ENCODE measurements around the gene ALDH1A2. TPM values are rescaled to one million over a fixed set of nuclear protein-coding genes. Genes with fewer than 3 reads are reported as not detected.

The ALDH1A2 gene
- polyA plus RNA-seq, 3 donors, result 0.41 to 5.1 (median 3.4) TPM

DNA sequence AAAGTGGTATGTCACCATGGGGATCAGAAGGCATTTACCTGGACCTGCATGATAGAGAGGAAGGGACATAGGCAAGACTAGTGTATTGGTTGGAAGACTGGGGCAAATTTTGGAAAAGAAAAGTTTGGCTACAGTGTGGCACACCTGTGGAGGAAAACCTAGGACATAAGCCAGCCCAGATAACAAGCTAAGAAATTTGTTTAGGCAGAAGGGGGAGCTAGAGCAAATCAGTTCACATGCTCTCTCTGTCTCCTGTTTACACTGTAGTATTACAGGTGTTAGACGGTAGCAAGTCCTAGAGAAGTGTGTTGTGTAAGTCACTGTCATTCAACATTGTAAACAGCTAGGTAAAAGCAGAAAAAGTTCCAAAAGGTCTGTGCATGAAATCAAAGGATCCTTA lies 11.9 kb upstream of the ALDH1A2 start:
- H3K9ac ChIP-seq (ENCODE audit: insufficient read depth, low read length, poor library complexity, severe bottlenecking), result no peak overlapping the region

GRCh38 chr15:58074452-58074851 lies 8.9 kb upstream of the ALDH1A2 start:
- Histone ChIP-seq H3K4me3 (replicated peaks in 1 of 3; ENCODE audit: low read depth in 2 of 3, low read length in 3 of 3) (no peak overlapping the region), H3K79me2 (ENCODE audit: insufficient read depth, low read length) (no peaks in the 10 kb centered on the region), H3K27me3 (ENCODE audit: control insufficient read depth in 2 of 2, insufficient read depth in 2 of 2, low read length in 2 of 2) (peaks cover 19 to 25% of the 10 kb centered on the region in 2 donors), H3K9me3 (replicated peaks in 1 of 2; ENCODE audit: control insufficient read depth in 1 of 2, insufficient read depth in 1 of 2, low read length in 2 of 2) (no peaks in the 10 kb centered on the region), H2AFZ (ENCODE audit: insufficient read depth, low read depth, low read length, poor library complexity, severe bottlenecking) (no peak overlapping the region), H4K20me1 (ENCODE audit: insufficient read depth, low read length) (no peaks in the 10 kb centered on the region), H3K36me3 (replicated peaks in 1 of 2; ENCODE audit: control insufficient read depth in 1 of 2, insufficient read depth in 2 of 2, low read length in 2 of 2) (no peaks in the 10 kb centered on the region), H3K4me2 (replicated peaks; ENCODE audit: extremely low read depth, low read length, poor library complexity, severe bottlenecking) (no peak overlapping the region), H3K9ac (ENCODE audit: insufficient read depth, low read length, poor library complexity, severe bottlenecking) (no peak overlapping the region), H3K27ac (ENCODE audit: low read depth in 1 of 2, low read length in 2 of 2) (no peak overlapping the region), H3K4me1 (ENCODE audit: control insufficient read depth in 1 of 2, insufficient read depth in 2 of 2, low read length in 2 of 2) (no peaks in the 10 kb centered on the region)
- Mint-ChIP-seq H3K9me3 (no peaks in the 10 kb centered on the region), H3K36me3 (no peaks in the 10 kb centered on the region), H3K27me3 (ENCODE audit: low read depth in 3 of 3) (peaks cover 7 to 16% (median 15%) of the 10 kb centered on the region in 3 donors), H3K4me3 (no peak overlapping the region), H3K27ac (no peak overlapping the region), H3K4me1 (peaks cover 2% of the 10 kb centered on the region)
- 90% methylated on average over 1 of the region's 2 CpGs for WGBS (ENCODE audit: insufficient coverage)
- DNase-seq, result no peak
- TF ChIP-seq, protein P1, sequence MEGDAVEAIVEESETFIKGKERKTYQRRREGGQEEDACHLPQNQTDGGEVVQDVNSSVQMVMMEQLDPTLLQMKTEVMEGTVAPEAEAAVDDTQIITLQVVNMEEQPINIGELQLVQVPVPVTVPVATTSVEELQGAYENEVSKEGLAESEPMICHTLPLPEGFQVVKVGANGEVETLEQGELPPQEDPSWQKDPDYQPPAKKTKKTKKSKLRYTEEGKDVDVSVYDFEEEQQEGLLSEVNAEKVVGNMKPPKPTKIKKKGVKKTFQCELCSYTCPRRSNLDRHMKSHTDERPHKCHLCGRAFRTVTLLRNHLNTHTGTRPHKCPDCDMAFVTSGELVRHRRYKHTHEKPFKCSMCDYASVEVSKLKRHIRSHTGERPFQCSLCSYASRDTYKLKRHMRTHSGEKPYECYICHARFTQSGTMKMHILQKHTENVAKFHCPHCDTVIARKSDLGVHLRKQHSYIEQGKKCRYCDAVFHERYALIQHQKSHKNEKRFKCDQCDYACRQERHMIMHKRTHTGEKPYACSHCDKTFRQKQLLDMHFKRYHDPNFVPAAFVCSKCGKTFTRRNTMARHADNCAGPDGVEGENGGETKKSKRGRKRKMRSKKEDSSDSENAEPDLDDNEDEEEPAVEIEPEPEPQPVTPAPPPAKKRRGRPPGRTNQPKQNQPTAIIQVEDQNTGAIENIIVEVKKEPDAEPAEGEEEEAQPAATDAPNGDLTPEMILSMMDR (IDR thresholded peaks at IDR 0.05), result no peak
- intact Hi-C loops (cut with micrococcal nuclease), result no loop called here

More for the DNA sequence above, 11.9 kb upstream of the ALDH1A2 start:
- no peak for DNase-seq
- Histone ChIP-seq H3K27me3 (ENCODE audit: control insufficient read depth in 2 of 2, insufficient read depth in 2 of 2, low read length in 2 of 2) (peaks cover 9 to 12% of the 10 kb centered on the region in 2 donors), H3K79me2 (ENCODE audit: insufficient read depth, low read length) (no peaks in the 10 kb centered on the region), H3K27ac (ENCODE audit: low read depth in 1 of 2, low read length in 2 of 2) (no peak overlapping the region), H2AFZ (ENCODE audit: insufficient read depth, low read depth, low read length, poor library complexity, severe bottlenecking) (no peak overlapping the region), H4K20me1 (ENCODE audit: insufficient read depth, low read length) (no peaks in the 10 kb centered on the region), H3K36me3 (replicated peaks in 1 of 2; ENCODE audit: control insufficient read depth in 1 of 2, insufficient read depth in 2 of 2, low read length in 2 of 2) (no peaks in the 10 kb centered on the region), H3K9me3 (replicated peaks in 1 of 2; ENCODE audit: control insufficient read depth in 1 of 2, insufficient read depth in 1 of 2, low read length in 2 of 2) (no peaks in the 10 kb centered on the region), H3K4me2 (replicated peaks; ENCODE audit: extremely low read depth, low read length, poor library complexity, severe bottlenecking) (no peak overlapping the region), H3K4me1 (ENCODE audit: control insufficient read depth in 1 of 2, insufficient read depth in 2 of 2, low read length in 2 of 2) (no peaks in the 10 kb centered on the region), H3K4me3 (replicated peaks in 1 of 3; ENCODE audit: low read depth in 2 of 3, low read length in 3 of 3) (no peak overlapping the region)
- Mint-ChIP-seq H3K27me3 (ENCODE audit: low read depth in 3 of 3) (peaks cover 3 to 7% (median 4%) of the 10 kb centered on the region in 3 donors), H3K4me3 (no peak overlapping the region), H3K27ac (no peak overlapping the region), H3K36me3 (no peaks in the 10 kb centered on the region), H3K9me3 (no peaks in the 10 kb centered on the region), H3K4me1 (no peaks in the 10 kb centered on the region)
- no CpG with 5 or more reads among the region's 1 CpG for WGBS (ENCODE audit: insufficient coverage)
- TF ChIP-seq, protein P1 (IDR thresholded peaks at IDR 0.05), result no peak
- intact Hi-C loops (cut with micrococcal nuclease), result no loop called here

Data from CD14-positive monocyte (primary cell).